WERI-Rb-1 (cell line): ENCODE results near the gene GHRHR.

Source experiments
- DNase-seq: peaks from one replicate; pipeline ENCODE4 v3.0.0-alpha.2; 2020
- H3K27ac ChIP-seq: fragments of 250-450 bp; sonication (Bioruptor Pico); 2 replicates; pipeline ENCODE4 v1.5.1; 2020; ENCODE audit warnings: mild to moderate bottlenecking, moderate library complexity
- H3K27me3 ChIP-seq: fragments of 250-450 bp; sonication (Bioruptor Pico); 2 replicates; pipeline ENCODE4 v1.5.1; 2021; ENCODE audit warnings: mild to moderate bottlenecking, low read depth, moderate library complexity; ENCODE audit not compliant: insufficient read depth, severe bottlenecking
- H3K36me3 ChIP-seq: fragments of 250-450 bp; sonication (Bioruptor Pico); 2 replicates; pipeline ENCODE4 v1.5.1; 2020; ENCODE audit warnings: mild to moderate bottlenecking, moderate library complexity
- H3K4me3 ChIP-seq: 2 replicates; pipeline ENCODE4 v1.5.1; 2011; ENCODE audit warnings: low read depth, mild to moderate bottlenecking, control low read depth, low read length
- H3K9me3 ChIP-seq: fragments of 250-450 bp; sonication (Bioruptor Pico); 2 replicates; pipeline ENCODE4 v1.5.1; 2021; ENCODE audit warnings: mild to moderate bottlenecking, moderate library complexity; ENCODE audit not compliant: severe bottlenecking
- TF ChIP-seq, protein P1 (sequence below): IDR thresholded peaks from 2 replicates; pipeline ENCODE4 v1.5.1; 2011; ENCODE audit warnings: low read depth, mild to moderate bottlenecking, control low read depth, inconsistent platforms, low read length

The GHRHR gene

DNA sequence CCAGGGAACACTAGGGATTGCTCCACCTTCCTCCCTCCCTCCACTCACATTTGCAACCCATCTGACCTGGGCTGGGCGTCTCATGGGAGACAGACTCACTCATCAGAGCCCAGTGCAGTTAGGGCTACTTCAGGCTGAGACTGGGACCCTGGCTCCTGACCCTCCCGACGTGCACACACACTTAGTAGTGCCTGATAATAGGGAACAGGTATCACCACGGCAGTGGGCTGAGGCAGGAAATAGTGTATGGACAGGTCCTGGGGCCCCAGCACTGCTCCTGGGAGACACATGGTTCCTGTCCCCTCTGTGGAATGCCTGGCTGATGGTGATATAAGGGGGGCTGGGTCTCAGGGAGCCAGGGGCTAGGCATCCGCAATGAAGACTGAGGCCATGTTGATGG lies 37.8 kb upstream of the GHRHR start:
- no peaks in the 10 kb centered on the region for H3K27me3 ChIP-seq
- H3K9me3 ChIP-seq, result peaks cover 5% of the 10 kb centered on the region
- TF ChIP-seq, protein P1, sequence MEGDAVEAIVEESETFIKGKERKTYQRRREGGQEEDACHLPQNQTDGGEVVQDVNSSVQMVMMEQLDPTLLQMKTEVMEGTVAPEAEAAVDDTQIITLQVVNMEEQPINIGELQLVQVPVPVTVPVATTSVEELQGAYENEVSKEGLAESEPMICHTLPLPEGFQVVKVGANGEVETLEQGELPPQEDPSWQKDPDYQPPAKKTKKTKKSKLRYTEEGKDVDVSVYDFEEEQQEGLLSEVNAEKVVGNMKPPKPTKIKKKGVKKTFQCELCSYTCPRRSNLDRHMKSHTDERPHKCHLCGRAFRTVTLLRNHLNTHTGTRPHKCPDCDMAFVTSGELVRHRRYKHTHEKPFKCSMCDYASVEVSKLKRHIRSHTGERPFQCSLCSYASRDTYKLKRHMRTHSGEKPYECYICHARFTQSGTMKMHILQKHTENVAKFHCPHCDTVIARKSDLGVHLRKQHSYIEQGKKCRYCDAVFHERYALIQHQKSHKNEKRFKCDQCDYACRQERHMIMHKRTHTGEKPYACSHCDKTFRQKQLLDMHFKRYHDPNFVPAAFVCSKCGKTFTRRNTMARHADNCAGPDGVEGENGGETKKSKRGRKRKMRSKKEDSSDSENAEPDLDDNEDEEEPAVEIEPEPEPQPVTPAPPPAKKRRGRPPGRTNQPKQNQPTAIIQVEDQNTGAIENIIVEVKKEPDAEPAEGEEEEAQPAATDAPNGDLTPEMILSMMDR, result no peak
- no peak overlapping the region for H3K4me3 ChIP-seq
- no peak for DNase-seq
- no peak overlapping the region for H3K27ac ChIP-seq
- no peaks in the 10 kb centered on the region for H3K36me3 ChIP-seq

GRCh38 chr7:30926313-30926712 lies 37.4 kb upstream of the GHRHR start:
- Histone ChIP-seq H3K4me3 (no peak overlapping the region), H3K9me3 (peaks cover 5% of the 10 kb centered on the region), H3K27me3 (no peaks in the 10 kb centered on the region), H3K36me3 (no peaks in the 10 kb centered on the region), H3K27ac (no peak overlapping the region)
- no peak for DNase-seq
- TF ChIP-seq, protein P1, result no peak

DNA sequence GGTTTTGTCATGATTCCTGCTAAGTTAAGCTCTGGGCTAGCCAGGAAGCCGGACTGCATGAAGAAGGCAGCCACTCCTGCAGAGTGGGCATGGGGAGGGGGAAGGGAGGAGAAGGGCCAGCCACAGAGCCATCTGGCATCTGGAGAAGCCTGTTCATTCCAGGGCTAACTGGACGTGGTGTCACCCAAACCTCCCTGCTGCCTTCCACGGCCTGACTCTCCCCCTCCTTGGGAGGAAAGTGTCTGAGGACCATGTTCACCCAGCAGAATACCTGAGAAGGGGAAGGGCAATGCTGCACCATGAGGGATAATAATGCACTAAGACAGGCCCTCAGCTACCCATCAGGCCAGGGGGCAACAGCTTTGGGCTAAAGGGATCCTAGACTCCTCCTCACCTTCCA lies 36.7 kb upstream of the GHRHR start:
- H3K9me3 ChIP-seq, result peaks cover 5% of the 10 kb centered on the region
- TF ChIP-seq, protein P1, result no peak
- H3K36me3 ChIP-seq, result no peaks in the 10 kb centered on the region
- H3K4me3 ChIP-seq, result no peak overlapping the region
- H3K27me3 ChIP-seq, result no peaks in the 10 kb centered on the region
- no peak overlapping the region for H3K27ac ChIP-seq
- no peak for DNase-seq

DNA sequence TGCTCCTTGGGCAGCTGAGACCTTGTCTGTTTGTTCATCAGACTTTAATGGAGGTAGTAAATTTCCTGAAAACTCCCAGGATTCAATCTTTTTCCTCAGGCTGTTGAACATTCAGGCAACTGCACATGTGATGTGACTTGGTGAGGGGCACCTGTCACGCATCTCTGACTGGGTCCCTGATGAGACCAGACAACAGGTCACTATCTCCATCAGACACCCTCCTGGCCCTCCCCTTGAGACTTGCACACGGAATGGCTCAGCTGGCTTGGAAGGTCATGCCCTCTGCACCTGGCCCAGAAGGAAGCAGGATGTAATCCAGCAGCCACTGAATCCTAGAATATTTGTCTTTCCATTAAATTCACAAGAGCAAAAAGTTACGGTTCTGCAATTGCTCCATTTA lies 36.2 kb upstream of the GHRHR start:
- no peak for DNase-seq
- Histone ChIP-seq H3K36me3 (no peaks in the 10 kb centered on the region), H3K4me3 (no peak overlapping the region), H3K27ac (no peak overlapping the region), H3K9me3 (peaks cover 5% of the 10 kb centered on the region), H3K27me3 (no peaks in the 10 kb centered on the region)
- TF ChIP-seq, protein P1, result no peak

DNA sequence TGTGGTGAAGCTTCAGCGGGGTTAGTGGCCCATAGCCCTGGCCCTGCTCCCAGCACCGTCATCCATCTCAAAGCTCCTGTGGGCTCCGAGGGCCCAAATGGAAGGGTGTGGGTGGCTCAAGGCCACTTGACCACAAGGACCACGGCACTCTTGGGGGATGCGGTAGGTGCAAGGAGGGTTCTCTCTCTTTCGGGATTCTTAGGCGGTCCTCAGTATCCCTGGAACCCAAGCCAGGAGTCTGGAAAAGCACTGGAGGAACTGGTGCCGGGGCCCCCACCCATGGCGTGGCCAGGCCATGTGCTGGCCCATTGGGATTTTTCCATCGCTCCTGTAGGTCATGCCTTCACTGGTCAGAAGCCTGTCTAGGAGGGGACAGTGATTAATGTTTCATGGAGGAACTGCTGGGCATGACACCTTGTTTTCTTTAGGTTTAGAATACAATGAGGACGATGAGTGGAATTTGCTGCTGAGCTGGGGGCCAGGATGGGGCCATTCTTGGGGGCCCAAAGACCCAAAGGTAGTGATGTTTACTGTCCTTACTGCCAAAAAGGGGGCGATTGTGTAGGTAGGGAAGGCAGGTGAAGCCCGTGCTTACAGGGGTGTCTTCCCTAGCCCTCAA lies 35.4 kb upstream of the GHRHR start:
- peaks cover 5% of the 10 kb centered on the region for H3K9me3 ChIP-seq
- TF ChIP-seq, protein P1, result no peak
- no peak for DNase-seq
- H3K27ac ChIP-seq, result no peak overlapping the region
- no peaks in the 10 kb centered on the region for H3K27me3 ChIP-seq
- H3K36me3 ChIP-seq, result no peaks in the 10 kb centered on the region
- no peak overlapping the region for H3K4me3 ChIP-seq

- Histone ChIP-seq H3K36me3 (no peaks in the 10 kb centered on the region), H3K27me3 (no peaks in the 10 kb centered on the region), H3K27ac (no peak overlapping the region), H3K4me3 (no peak overlapping the region), H3K9me3 (peaks cover 5% of the 10 kb centered on the region)
- no peak for DNase-seq
- TF ChIP-seq, protein P1, result no peak
Measured at GRCh38 chr7:30929686-30930085, 34.1 kb upstream of the GHRHR start.
